Brain microvascular endothelial cell (primary cell): ENCODE measurements around the gene MUC20.

ENCODE experiments used
- DNase-seq: peaks from one replicate; pipeline ENCODE4 v3.0.0-alpha.2; 2020
- H3K27ac ChIP-seq: fragments of 250-450 bp; sonication (Bioruptor Pico); 2 replicates; pipeline ENCODE4 v1.5.1; 2020; ENCODE audit warnings: mild to moderate bottlenecking, moderate library complexity
- H3K27me3 ChIP-seq: fragments of 250-450 bp; sonication (Bioruptor Pico); replicated peaks from 2 replicates; pipeline ENCODE4 v1.5.1; 2020; ENCODE audit warnings: mild to moderate bottlenecking
- H3K36me3 ChIP-seq: fragments of 250-450 bp; sonication (Bioruptor Pico); replicated peaks from 2 replicates; pipeline ENCODE4 v1.5.1; 2020; ENCODE audit warnings: mild to moderate bottlenecking
- H3K4me3 ChIP-seq: 2 replicates; pipeline ENCODE4 v1.5.1; 2011; ENCODE audit warnings: low read depth, mild to moderate bottlenecking, control low read depth, low read length, moderate library complexity
- CTCF ChIP-seq: IDR thresholded peaks from 2 replicates; pipeline ENCODE4 v1.5.1; 2011; ENCODE audit warnings: low read depth, mild to moderate bottlenecking, moderate library complexity, low read length, control low read depth, inconsistent platforms; ENCODE audit errors: missing control alignments
- in situ Hi-C: cut with HindIII; loops from 2 replicates; pipeline ENCODE4 v1.10.0; 2017; ENCODE audit warnings: low sequenced_read_pairs, low pct_ligation_motif_present

The MUC20 gene

GRCh38 chr3:195696632-195697278 is 24.0 kb upstream of the MUC20 start:
- Histone ChIP-seq H3K27me3 (no peaks in the 10 kb centered on the region), H3K36me3 (peaks cover 13% of the 10 kb centered on the region), H3K4me3 (no peak overlapping the region), H3K27ac (no peak overlapping the region)
- DNase-seq: no peak
- no peak for TF ChIP-seq CTCF
- in situ Hi-C loops: no loop called here

GRCh38 chr3:195697582-195698324 is 23.0 kb upstream of the MUC20 start:
- H3K36me3 ChIP-seq: peaks cover 8% of the 10 kb centered on the region
- in situ Hi-C loops: no loop called here
- peak overlapping the region; percentile 42 for H3K27ac ChIP-seq
- no peak for TF ChIP-seq CTCF
- H3K27me3 ChIP-seq: no peaks in the 10 kb centered on the region
- DNase-seq: peak; percentile 93
- H3K4me3 ChIP-seq: no peak overlapping the region

GRCh38 chr3:195698325-195698646 is 22.5 kb upstream of the MUC20 start:
- peak overlapping the region; percentile 42 for H3K27ac ChIP-seq
- in situ Hi-C loops: no loop called here
- H3K4me3 ChIP-seq: no peak overlapping the region
- no peak for TF ChIP-seq CTCF
- peaks cover 7% of the 10 kb centered on the region for H3K36me3 ChIP-seq
- no peak for DNase-seq
- H3K27me3 ChIP-seq: no peaks in the 10 kb centered on the region

GRCh38 chr3:195698647-195699387 is 22.0 kb upstream of the MUC20 start:
- Histone ChIP-seq H3K27ac (peak overlapping the region; percentile 42), H3K36me3 (peaks cover 5% of the 10 kb centered on the region), H3K27me3 (no peaks in the 10 kb centered on the region), H3K4me3 (no peak overlapping the region)
- DNase-seq: no peak
- TF ChIP-seq CTCF: no peak
- in situ Hi-C loops: no loop called here

DNA sequence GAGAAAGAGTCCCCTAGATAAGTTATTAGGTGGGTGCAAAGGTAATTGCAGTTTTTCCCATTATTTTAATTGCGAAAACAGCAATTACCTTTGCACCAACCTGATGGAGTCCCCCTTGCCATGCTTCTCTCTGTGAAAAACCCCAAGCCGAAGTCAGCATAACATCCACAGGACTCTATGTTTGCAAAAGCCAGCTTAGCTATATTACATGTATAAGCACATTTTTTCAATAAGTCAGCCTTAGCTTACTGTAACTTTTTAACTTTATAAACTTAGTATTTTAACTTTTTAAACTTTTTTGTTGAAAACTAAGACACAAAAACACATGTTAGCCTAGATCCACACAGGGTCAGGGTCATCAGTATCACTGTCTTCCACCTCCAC is 21.4 kb upstream of the MUC20 start:
- in situ Hi-C loops: no loop called here
- Histone ChIP-seq H3K27me3 (no peaks in the 10 kb centered on the region), H3K36me3 (no peaks in the 10 kb centered on the region), H3K27ac (no peak overlapping the region), H3K4me3 (no peak overlapping the region)
- DNase-seq: no peak
- no peak for TF ChIP-seq CTCF
